Measurements from ENCODE around the gene ZFP92.

Gene ZFP92

DNA sequence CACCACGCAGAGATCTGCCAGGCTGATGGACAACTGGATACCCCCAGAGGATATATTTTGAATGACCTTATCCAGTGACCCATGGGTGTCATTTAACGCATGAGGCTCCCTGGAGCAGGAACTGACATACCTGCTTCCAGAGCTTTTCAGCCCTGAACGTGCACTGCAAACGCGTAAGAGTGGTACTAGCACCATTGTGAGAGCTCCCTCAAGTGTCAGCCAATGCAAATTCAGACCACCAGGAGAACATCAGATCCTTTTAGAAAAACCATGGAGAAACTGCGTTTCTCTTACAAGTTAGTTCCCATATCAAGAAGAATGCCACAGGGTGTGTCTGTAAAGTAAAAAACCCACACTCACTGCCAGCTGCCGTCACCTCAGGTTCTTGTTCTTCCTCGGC, 27.3 kb downstream of the ZFP92 start:
- Histone ChIP-seq H3K9ac (ENCODE audit: low read depth in 1 of 2, low read length in 2 of 2) (no peak overlapping the region), H3K4me1 (ENCODE audit: control insufficient read depth in 1 of 2, insufficient read depth in 2 of 2, low read length in 2 of 2) (no peaks in the 10 kb centered on the region), H3K36me3 (ENCODE audit: control insufficient read depth in 1 of 2, insufficient read depth in 2 of 2, low read length in 2 of 2) (no peaks in the 10 kb centered on the region), H3K9me3 (ENCODE audit: control insufficient read depth in 1 of 2, low read length in 2 of 2) (no peaks in the 10 kb centered on the region), H3K27me3 (ENCODE audit: control insufficient read depth in 1 of 2, insufficient read depth in 2 of 2, low read length in 2 of 2) (no peaks in the 10 kb centered on the region), H3K27ac (ENCODE audit: low read depth, low read length) (no peak overlapping the region), H3K4me3 (ENCODE audit: low read depth in 1 of 2, low read length in 2 of 2) (no peak overlapping the region)

- H3K9ac ChIP-seq (ENCODE audit: low read depth in 1 of 2, low read length in 2 of 2) = no peak overlapping the region
- H3K36me3 ChIP-seq (ENCODE audit: control insufficient read depth in 1 of 2, insufficient read depth in 2 of 2, low read length in 2 of 2) = no peaks in the 10 kb centered on the region
- H3K9me3 ChIP-seq (ENCODE audit: control insufficient read depth in 1 of 2, low read length in 2 of 2) = no peaks in the 10 kb centered on the region
- no peak overlapping the region for H3K4me3 ChIP-seq (ENCODE audit: low read depth in 1 of 2, low read length in 2 of 2)
- H3K27ac ChIP-seq (ENCODE audit: low read depth, low read length) = no peak overlapping the region
- no peaks in the 10 kb centered on the region for H3K27me3 ChIP-seq (ENCODE audit: control insufficient read depth in 1 of 2, insufficient read depth in 2 of 2, low read length in 2 of 2)
- H3K4me1 ChIP-seq (ENCODE audit: control insufficient read depth in 1 of 2, insufficient read depth in 2 of 2, low read length in 2 of 2) = no peaks in the 10 kb centered on the region
Measured at GRCh38 chrX:153439977-153440376, 28.7 kb downstream of the ZFP92 start.

DNA sequence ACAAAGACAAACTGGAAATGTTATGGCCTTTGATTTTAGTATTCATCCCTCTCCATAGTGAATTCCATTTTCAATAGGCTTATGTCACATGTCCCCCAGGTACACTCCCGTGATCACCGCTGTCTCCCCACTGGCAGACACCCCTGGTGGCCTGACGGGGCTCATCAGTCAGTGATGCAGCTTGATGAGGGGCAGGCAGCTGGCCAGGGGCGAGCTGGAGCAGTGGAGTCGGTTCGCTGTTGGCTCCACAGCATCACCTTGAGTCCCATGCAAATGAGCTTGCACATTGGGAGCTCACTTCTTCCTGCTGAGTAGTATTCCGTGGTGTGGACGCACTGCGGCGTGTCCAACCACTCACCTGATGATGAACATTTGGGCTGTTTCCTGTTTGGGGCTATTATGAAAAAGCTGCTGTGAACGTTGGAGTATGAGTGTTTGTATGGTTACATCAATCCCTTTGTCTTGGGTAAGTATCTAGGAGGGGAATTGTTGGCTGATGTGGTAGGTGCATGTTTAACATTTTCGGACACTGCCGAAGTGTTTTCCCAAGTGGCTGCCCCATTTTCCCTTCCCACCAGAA, 29.4 kb downstream of the ZFP92 start:
- Histone ChIP-seq H3K36me3 (ENCODE audit: control insufficient read depth in 1 of 2, insufficient read depth in 2 of 2, low read length in 2 of 2) (no peaks in the 10 kb centered on the region), H3K4me3 (ENCODE audit: low read depth in 1 of 2, low read length in 2 of 2) (no peak overlapping the region), H3K9me3 (ENCODE audit: control insufficient read depth in 1 of 2, low read length in 2 of 2) (no peaks in the 10 kb centered on the region), H3K4me1 (ENCODE audit: control insufficient read depth in 1 of 2, insufficient read depth in 2 of 2, low read length in 2 of 2) (no peaks in the 10 kb centered on the region), H3K27me3 (ENCODE audit: control insufficient read depth in 1 of 2, insufficient read depth in 2 of 2, low read length in 2 of 2) (no peaks in the 10 kb centered on the region), H3K9ac (ENCODE audit: low read depth in 1 of 2, low read length in 2 of 2) (no peak overlapping the region), H3K27ac (ENCODE audit: low read depth, low read length) (no peak overlapping the region)

DNA sequence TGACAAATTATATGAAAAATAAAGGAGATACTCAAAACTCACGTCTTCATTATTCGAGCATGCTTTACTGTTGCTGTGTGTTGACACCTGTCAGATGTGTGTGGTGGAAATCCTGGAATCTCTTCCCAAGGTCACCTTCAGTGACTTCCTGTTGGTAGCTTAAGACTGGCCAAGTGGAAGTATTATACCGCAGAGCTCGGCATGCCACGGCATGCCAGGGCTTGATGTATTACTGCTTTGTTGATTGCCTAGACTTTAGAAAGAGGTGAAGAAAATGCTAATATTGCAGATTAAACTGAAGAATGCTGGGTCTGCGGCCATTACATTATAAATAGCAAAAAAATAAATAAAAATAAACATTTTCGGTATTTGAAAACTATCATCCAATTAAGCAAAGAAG, 30.0 kb downstream of the ZFP92 start:
- Histone ChIP-seq H3K27ac (ENCODE audit: low read depth, low read length) (no peak overlapping the region), H3K36me3 (ENCODE audit: control insufficient read depth in 1 of 2, insufficient read depth in 2 of 2, low read length in 2 of 2) (no peaks in the 10 kb centered on the region), H3K9ac (ENCODE audit: low read depth in 1 of 2, low read length in 2 of 2) (no peak overlapping the region), H3K4me1 (ENCODE audit: control insufficient read depth in 1 of 2, insufficient read depth in 2 of 2, low read length in 2 of 2) (no peaks in the 10 kb centered on the region), H3K27me3 (ENCODE audit: control insufficient read depth in 1 of 2, insufficient read depth in 2 of 2, low read length in 2 of 2) (no peaks in the 10 kb centered on the region), H3K4me3 (ENCODE audit: low read depth in 1 of 2, low read length in 2 of 2) (no peak overlapping the region), H3K9me3 (ENCODE audit: control insufficient read depth in 1 of 2, low read length in 2 of 2) (no peaks in the 10 kb centered on the region)

GRCh38 chrX:153441981-153442380, 30.7 kb downstream of the ZFP92 start:
- no peak overlapping the region for H3K4me3 ChIP-seq (ENCODE audit: low read depth in 1 of 2, low read length in 2 of 2)
- H3K9ac ChIP-seq (ENCODE audit: low read depth in 1 of 2, low read length in 2 of 2) = no peak overlapping the region
- no peaks in the 10 kb centered on the region for H3K4me1 ChIP-seq (ENCODE audit: control insufficient read depth in 1 of 2, insufficient read depth in 2 of 2, low read length in 2 of 2)
- H3K9me3 ChIP-seq (ENCODE audit: control insufficient read depth in 1 of 2, low read length in 2 of 2) = no peaks in the 10 kb centered on the region
- no peak overlapping the region for H3K27ac ChIP-seq (ENCODE audit: low read depth, low read length)
- H3K36me3 ChIP-seq (ENCODE audit: control insufficient read depth in 1 of 2, insufficient read depth in 2 of 2, low read length in 2 of 2) = no peaks in the 10 kb centered on the region
- H3K27me3 ChIP-seq (ENCODE audit: control insufficient read depth in 1 of 2, insufficient read depth in 2 of 2, low read length in 2 of 2) = no peaks in the 10 kb centered on the region

DNA sequence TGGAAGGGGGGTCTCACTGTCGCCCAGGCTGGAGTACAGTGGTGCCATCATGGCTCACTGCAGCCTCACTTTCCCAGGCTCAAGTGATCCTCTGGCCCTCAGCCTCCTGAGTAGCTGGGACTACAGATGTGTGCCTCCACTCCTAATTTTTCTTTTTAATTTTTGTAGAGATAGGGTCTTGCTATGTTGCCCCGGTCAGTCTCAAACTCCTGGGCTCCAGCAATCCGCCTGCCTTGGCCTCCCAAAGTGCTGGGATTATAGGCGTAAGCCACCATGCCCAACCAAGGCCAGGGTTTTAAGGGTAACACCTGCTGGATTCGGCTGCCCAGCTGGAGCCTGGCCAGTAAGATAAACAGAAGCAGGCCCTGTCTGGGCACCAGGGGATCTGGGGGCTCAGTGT, 31.2 kb downstream of the ZFP92 start:
- H3K4me1 ChIP-seq (ENCODE audit: control insufficient read depth in 1 of 2, insufficient read depth in 2 of 2, low read length in 2 of 2) = no peaks in the 10 kb centered on the region
- H3K27ac ChIP-seq (ENCODE audit: low read depth, low read length) = no peak overlapping the region
- H3K36me3 ChIP-seq (ENCODE audit: control insufficient read depth in 1 of 2, insufficient read depth in 2 of 2, low read length in 2 of 2) = no peaks in the 10 kb centered on the region
- H3K4me3 ChIP-seq (ENCODE audit: low read depth in 1 of 2, low read length in 2 of 2) = no peak overlapping the region
- no peak overlapping the region for H3K9ac ChIP-seq (ENCODE audit: low read depth in 1 of 2, low read length in 2 of 2)
- no peaks in the 10 kb centered on the region for H3K27me3 ChIP-seq (ENCODE audit: control insufficient read depth in 1 of 2, insufficient read depth in 2 of 2, low read length in 2 of 2)
- no peaks in the 10 kb centered on the region for H3K9me3 ChIP-seq (ENCODE audit: control insufficient read depth in 1 of 2, low read length in 2 of 2)

GRCh38 chrX:153443476-153444332, 32.4 kb downstream of the ZFP92 start:
- H3K4me1 ChIP-seq (ENCODE audit: control insufficient read depth in 1 of 2, insufficient read depth in 2 of 2, low read length in 2 of 2) = no peaks in the 10 kb centered on the region
- H3K9ac ChIP-seq (ENCODE audit: low read depth in 1 of 2, low read length in 2 of 2) = no peak overlapping the region
- no peak overlapping the region for H3K4me3 ChIP-seq (ENCODE audit: low read depth in 1 of 2, low read length in 2 of 2)
- H3K27me3 ChIP-seq (ENCODE audit: control insufficient read depth in 1 of 2, insufficient read depth in 2 of 2, low read length in 2 of 2) = no peaks in the 10 kb centered on the region
- H3K9me3 ChIP-seq (ENCODE audit: control insufficient read depth in 1 of 2, low read length in 2 of 2) = no peaks in the 10 kb centered on the region
- no peak overlapping the region for H3K27ac ChIP-seq (ENCODE audit: low read depth, low read length)
- no peaks in the 10 kb centered on the region for H3K36me3 ChIP-seq (ENCODE audit: control insufficient read depth in 1 of 2, insufficient read depth in 2 of 2, low read length in 2 of 2)

- no peaks in the 10 kb centered on the region for H3K36me3 ChIP-seq (ENCODE audit: control insufficient read depth in 1 of 2, insufficient read depth in 2 of 2, low read length in 2 of 2)
- no peak overlapping the region for H3K27ac ChIP-seq (ENCODE audit: low read depth, low read length)
- no peaks in the 10 kb centered on the region for H3K9me3 ChIP-seq (ENCODE audit: control insufficient read depth in 1 of 2, low read length in 2 of 2)
- H3K4me1 ChIP-seq (ENCODE audit: control insufficient read depth in 1 of 2, insufficient read depth in 2 of 2, low read length in 2 of 2) = no peaks in the 10 kb centered on the region
- no peaks in the 10 kb centered on the region for H3K27me3 ChIP-seq (ENCODE audit: control insufficient read depth in 1 of 2, insufficient read depth in 2 of 2, low read length in 2 of 2)
- H3K9ac ChIP-seq (ENCODE audit: low read depth in 1 of 2, low read length in 2 of 2) = no peak overlapping the region
- no peak overlapping the region for H3K4me3 ChIP-seq (ENCODE audit: low read depth in 1 of 2, low read length in 2 of 2)
Measured at GRCh38 chrX:153444333-153445011, 33.2 kb downstream of the ZFP92 start.

DNA sequence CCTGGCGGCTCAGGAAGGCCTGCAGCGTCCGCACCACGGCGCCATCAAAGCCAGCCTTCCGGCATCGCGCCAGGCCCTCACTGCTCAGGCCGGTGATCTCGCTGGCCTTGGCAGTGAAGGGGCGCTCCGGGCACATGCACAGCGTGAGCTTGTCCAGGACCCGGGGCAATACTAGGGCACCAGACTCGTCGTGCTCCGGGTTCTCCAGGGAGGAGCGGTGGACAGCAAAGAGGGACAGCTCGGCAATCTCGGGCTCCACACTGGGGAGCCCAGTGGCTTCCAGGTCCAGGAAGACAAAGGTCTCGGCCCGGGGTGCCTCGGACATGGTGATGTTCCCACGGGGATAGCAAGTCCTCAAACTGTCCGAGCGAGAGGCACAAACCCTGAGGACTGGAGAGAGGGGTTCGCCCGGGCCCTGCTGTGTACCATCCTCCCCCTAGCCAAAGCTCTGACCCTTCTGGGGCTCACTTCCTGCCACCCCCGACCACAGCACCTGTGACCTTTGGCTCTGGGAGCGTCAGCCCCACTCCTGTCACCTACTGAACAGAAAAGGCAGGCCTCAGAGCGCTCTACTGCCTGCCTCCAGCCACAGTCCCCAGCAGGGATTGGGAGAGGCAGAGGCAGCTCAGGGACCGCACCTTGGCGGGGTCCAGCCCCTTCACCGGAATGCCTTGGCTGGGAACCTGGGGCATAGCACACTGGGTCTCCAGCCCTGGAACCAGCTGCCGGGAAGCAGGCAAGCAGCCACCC, 34.0 kb downstream of the ZFP92 start:
- Histone ChIP-seq H3K9ac (ENCODE audit: low read depth in 1 of 2, low read length in 2 of 2) (no peak overlapping the region), H3K36me3 (ENCODE audit: control insufficient read depth in 1 of 2, insufficient read depth in 2 of 2, low read length in 2 of 2) (peaks cover 0 to 4% of the 10 kb centered on the region in 2 donors), H3K27ac (ENCODE audit: low read depth, low read length) (no peak overlapping the region), H3K9me3 (ENCODE audit: control insufficient read depth in 1 of 2, low read length in 2 of 2) (no peaks in the 10 kb centered on the region), H3K27me3 (ENCODE audit: control insufficient read depth in 1 of 2, insufficient read depth in 2 of 2, low read length in 2 of 2) (no peaks in the 10 kb centered on the region), H3K4me1 (ENCODE audit: control insufficient read depth in 1 of 2, insufficient read depth in 2 of 2, low read length in 2 of 2) (no peaks in the 10 kb centered on the region), H3K4me3 (ENCODE audit: low read depth in 1 of 2, low read length in 2 of 2) (no peak overlapping the region)

Data from duodenal mucosa (tissue), 2 donors.